ENCODE measurements around the gene TGFBR3. TPM values are rescaled to one million over a fixed set of nuclear protein-coding genes. Genes with fewer than 3 reads are reported as not detected.
"Not testable (repeated sequence)": the region's sequence is repeated elsewhere in the genome, so short reads cannot be mapped to it uniquely, and the experiment has no call there.

The TGFBR3 gene
- total and polyA plus RNA-seq, 7 donors, result 1.2 to 170 (median 92.2) TPM

DNA sequence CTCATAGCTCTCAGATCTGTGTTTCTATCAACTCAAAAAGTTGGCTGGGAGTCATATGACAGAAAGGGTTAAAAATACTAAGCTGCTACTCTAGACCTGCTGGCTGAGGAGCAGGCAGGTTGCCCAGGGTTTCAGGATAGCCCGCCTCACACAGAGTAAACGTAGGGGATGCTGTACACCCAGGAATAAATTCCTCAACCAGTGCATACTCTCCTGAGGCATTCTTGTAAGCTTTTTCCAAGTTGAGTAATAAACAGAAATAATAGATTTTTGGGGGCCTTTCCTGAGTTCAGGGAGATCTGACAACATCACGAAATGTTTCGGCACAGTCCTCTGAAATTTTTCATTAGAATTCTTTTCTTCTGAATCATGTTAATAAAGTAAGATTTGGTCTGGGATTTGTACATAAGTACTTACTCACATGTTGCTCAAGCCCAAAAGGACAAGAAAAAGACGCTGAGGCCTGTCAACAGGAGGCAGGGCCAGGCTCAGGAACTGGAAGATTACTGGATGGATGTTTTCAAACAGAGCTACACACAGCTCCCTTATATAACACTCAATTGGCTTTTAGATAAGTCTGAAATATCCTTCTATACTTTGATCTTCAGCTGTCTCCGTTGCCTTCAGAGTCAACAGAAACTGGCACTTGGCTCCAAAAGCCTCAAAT lies 41.0 kb downstream of the TGFBR3 start:
- intact Hi-C loops (cut with DNase I), result loop anchor here (5.0 kb wide), 1 partner anchor 37 kb away; no protein-coding TSS in a partner anchor
- Histone ChIP-seq H3K36me3 (no peaks in the 10 kb centered on the region), H3K4me3 (no peak overlapping the region), H3K27ac (peak overlapping the region; percentile 72 to 80 (median 77)), H3K9me3 (peaks cover 0 to 2% (median 0%) of the 10 kb centered on the region in 4 donors), H3K4me1 (peaks cover 0 to 56% (median 36%) of the 10 kb centered on the region in 4 donors), H3K27me3 (no peaks in the 10 kb centered on the region)
- peak; percentile 89 for DNase-seq
- peak; percentile 25 to 62 (median 54) for TF ChIP-seq POLR2AphosphoS5 (IDR thresholded peaks at IDR 0.05)
- TF ChIP-seq, protein P1, sequence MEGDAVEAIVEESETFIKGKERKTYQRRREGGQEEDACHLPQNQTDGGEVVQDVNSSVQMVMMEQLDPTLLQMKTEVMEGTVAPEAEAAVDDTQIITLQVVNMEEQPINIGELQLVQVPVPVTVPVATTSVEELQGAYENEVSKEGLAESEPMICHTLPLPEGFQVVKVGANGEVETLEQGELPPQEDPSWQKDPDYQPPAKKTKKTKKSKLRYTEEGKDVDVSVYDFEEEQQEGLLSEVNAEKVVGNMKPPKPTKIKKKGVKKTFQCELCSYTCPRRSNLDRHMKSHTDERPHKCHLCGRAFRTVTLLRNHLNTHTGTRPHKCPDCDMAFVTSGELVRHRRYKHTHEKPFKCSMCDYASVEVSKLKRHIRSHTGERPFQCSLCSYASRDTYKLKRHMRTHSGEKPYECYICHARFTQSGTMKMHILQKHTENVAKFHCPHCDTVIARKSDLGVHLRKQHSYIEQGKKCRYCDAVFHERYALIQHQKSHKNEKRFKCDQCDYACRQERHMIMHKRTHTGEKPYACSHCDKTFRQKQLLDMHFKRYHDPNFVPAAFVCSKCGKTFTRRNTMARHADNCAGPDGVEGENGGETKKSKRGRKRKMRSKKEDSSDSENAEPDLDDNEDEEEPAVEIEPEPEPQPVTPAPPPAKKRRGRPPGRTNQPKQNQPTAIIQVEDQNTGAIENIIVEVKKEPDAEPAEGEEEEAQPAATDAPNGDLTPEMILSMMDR (IDR thresholded peaks at IDR 0.05), result no peak
- no peak for TF ChIP-seq EP300 (IDR thresholded peaks at IDR 0.05)
- WGBS, 2 donors, result 40 to 57% methylated on average over 6 of the region's 6 CpGs

DNA sequence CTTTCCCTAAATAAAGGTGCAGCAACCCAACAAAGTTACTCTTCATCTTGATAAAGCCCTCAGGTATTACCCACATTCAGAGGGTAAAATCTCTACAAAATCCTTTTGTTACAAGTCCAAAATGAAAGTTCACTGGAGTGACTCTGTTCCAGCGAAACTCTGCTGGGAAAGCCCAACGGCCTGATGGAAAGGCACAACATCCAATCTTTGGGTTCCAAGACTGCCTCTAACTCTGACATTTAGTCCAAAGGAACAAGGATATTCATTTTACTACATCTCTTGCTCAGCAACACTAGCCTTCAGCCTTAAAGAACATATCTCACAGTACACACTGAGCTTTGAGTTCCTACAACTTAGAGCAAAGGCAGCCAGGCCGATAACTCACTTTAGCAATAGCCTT lies 42.1 kb downstream of the TGFBR3 start:
- Histone ChIP-seq H3K4me1 (peaks cover 0 to 53% (median 36%) of the 10 kb centered on the region in 4 donors), H3K4me3 (no peak overlapping the region), H3K9me3 (peaks cover 0 to 2% (median 0%) of the 10 kb centered on the region in 4 donors), H3K36me3 (no peaks in the 10 kb centered on the region), H3K27me3 (no peaks in the 10 kb centered on the region), H3K27ac (peak overlapping the region; percentile 72 to 80 (median 77))
- intact Hi-C loops (cut with DNase I), result no loop called here
- DNase-seq, result no peak
- WGBS, 2 donors, result 94 to 97% methylated on average over 3 of the region's 3 CpGs
- TF ChIP-seq EP300 (IDR thresholded peaks at IDR 0.05), result no peak
- TF ChIP-seq, protein P1 (IDR thresholded peaks at IDR 0.05), result no peak
- no peak for TF ChIP-seq POLR2A (IDR thresholded peaks at IDR 0.05)
- TF ChIP-seq POLR2AphosphoS5 (IDR thresholded peaks at IDR 0.05), result no peak

DNA sequence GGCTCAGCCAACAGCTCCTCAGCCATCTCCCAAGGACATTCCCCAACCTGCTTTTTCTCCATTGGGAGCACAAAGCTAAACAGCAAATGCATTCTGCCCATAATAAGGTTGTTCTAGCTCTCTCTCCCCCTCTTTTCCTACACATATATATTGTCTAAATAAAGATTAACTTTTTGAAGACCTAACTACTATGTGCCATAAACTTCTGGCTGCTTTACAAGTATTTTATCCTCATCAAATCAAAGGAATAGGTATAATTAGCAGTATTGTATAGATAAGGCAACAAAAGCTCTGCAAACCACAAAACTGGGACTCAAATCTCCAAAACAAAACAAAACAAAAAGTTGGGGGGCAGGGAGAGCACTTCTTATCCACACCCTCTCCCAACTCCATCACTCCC lies 43.4 kb downstream of the TGFBR3 start:
- H3K9me3 ChIP-seq, result peaks cover 0 to 2% (median 0%) of the 10 kb centered on the region in 4 donors
- H3K36me3 ChIP-seq, result no peaks in the 10 kb centered on the region
- TF ChIP-seq POLR2A (IDR thresholded peaks at IDR 0.05) (no peak), EP300 (IDR thresholded peaks at IDR 0.05) (no peak), POLR2AphosphoS5 (IDR thresholded peaks at IDR 0.05) (no peak)
- TF ChIP-seq, protein P1 (IDR thresholded peaks at IDR 0.05), result no peak
- no peak overlapping the region for H3K4me3 ChIP-seq
- no peak for DNase-seq
- intact Hi-C loops (cut with DNase I), result no loop called here
- H3K27ac ChIP-seq, result peak overlapping the region in 3 of 4 donors; percentile 77 to 80 (median 77)
- H3K27me3 ChIP-seq, result no peaks in the 10 kb centered on the region
- H3K4me1 ChIP-seq, result peaks cover 0 to 46% (median 35%) of the 10 kb centered on the region in 4 donors

DNA sequence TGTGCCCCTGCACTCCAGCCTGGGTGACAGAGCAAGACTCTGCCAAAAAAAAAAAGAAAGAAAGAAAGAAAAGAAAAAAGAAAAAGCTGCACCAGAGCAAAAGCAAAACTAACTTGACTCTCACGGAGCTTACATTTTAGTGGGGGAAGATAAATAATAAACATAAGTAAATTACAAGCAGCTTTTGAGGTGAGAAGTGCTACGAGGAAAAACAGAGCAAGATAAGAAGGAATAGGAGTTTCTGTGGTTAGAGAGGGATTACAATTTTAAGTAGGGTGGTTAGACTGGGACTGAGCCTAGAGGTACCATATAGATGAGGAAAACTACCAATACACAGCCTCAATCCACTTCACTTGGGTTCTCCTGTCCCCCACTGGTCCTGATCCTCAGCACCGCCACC lies 43.9 kb downstream of the TGFBR3 start:
- peak overlapping the region in 3 of 4 donors; percentile 77 to 80 (median 77) for H3K27ac ChIP-seq
- no peaks in the 10 kb centered on the region for H3K36me3 ChIP-seq
- H3K4me1 ChIP-seq, result peaks cover 0 to 41% (median 33%) of the 10 kb centered on the region in 4 donors
- intact Hi-C loops (cut with DNase I), result no loop called here
- H3K9me3 ChIP-seq, result peaks cover 0 to 2% (median 0%) of the 10 kb centered on the region in 4 donors
- TF ChIP-seq, protein P1 (IDR thresholded peaks at IDR 0.05), result no peak
- no peak for DNase-seq
- no peaks in the 10 kb centered on the region for H3K27me3 ChIP-seq
- no peak overlapping the region for H3K4me3 ChIP-seq
- 14 to 69% methylated on average over 3 of the region's 3 CpGs for WGBS, 2 donors

DNA sequence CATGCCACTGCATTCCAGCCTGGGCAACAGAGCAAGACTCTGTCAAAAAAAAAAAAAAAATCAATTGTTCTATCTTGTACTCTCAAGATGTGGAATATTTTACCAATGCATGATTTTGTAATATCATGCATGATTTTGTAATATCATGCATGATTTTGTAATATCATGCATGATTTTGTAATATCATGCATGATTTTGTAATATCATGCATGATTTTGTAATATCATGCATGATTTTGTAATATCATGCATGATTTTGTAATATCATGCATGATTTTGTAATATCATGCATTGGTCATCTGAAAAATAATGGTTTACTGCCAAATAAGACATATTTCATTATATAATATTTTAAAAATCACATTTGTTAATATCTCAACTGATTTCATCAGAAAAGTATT lies 45.7 kb downstream of the TGFBR3 start:
- Histone ChIP-seq H3K4me1 (peaks cover 0 to 40% (median 25%) of the 10 kb centered on the region in 4 donors), H3K27ac (peak overlapping the region in 3 of 4 donors; percentile 32 to 77 (median 61))
- H3K9me3 ChIP-seq; DNase-seq; H3K36me3 ChIP-seq; intact Hi-C loops (cut with DNase I); H3K4me3 ChIP-seq; H3K27me3 ChIP-seq: not testable (repeated sequence)
